GM12892 (cell line): ENCODE measurements around the gene GNPNAT1.
A peak's percentile ranks its signal among the peaks of the same experiment; 100 is the strongest.

Source experiments
- DNase-seq: peaks from one replicate; pipeline ENCODE4 v3.0.0; 2011; ENCODE audit not compliant: insufficient read length
- FAIRE-seq: peaks from 2 replicates; lab custom pipeline; 2011; peaks lifted over from hg19 to GRCh38; lab: Jason Lieb, UNC
- POLR2A ChIP-seq: IDR thresholded peaks from 2 replicates; pipeline ENCODE4 v1.6.1; 2011; ENCODE audit warnings: low read depth, low read length, control low read depth
- POLR2AphosphoS5 ChIP-seq: IDR thresholded peaks from 2 replicates; pipeline ENCODE4 v1.6.1; 2011; ENCODE audit warnings: low read depth, low read length, control low read depth
- TAF1 ChIP-seq: IDR thresholded peaks from 2 replicates; pipeline ENCODE4 v1.6.1; 2011; ENCODE audit warnings: low read depth, mild to moderate bottlenecking, control low read depth, low read length, borderline replicate concordance

GNPNAT1 gene

DNA sequence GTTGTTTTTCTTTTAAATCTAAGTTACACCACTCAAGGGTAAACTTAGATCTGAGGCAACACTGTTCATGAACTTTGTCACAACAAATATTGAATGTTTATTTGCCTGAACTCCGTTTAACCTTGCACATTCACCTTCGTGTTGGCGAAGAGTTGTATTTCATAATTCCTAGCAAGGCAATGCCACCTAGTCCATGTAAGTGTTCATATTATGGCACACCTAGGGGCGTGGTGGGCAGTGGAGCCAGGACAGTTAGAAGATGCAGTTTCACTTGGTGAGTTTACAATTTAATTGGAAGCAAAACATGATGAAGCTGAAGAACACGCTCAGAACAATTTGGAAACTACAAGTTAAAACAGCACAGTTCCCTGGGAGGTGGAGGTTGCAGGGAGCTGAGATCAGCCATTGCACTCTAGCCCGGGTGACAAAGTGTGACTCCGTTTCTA, 30.4 kb upstream of the GNPNAT1 start:
- TF ChIP-seq POLR2A (no peak), POLR2AphosphoS5 (no peak), TAF1 (no peak)
- no peak for FAIRE-seq

DNA sequence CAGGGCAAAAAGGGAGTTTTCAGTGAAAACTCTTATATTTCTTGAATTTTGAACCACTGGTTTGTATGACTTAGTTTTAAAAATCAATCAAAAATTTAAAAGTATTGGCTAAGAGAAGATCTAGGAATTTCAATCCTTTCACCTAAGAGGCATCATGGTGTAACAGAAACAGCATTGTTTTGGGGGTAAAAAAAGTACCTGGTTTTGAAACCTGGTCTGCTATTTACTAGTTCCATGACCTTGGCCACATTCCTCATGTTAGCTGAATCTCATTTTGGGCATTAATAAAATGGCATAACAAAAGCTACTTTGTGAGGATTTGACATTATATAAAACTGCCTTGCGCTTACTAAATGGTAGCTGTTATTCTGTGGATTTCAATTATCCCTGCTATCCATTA, 16.7 kb upstream of the GNPNAT1 start:
- TF ChIP-seq POLR2AphosphoS5 (no peak), POLR2A (no peak), TAF1 (no peak)
- FAIRE-seq (no peak), DNase-seq (no peak)

More for the DNA sequence above, 30.4 kb upstream of the GNPNAT1 start:
- DNase-seq: no peak

DNA sequence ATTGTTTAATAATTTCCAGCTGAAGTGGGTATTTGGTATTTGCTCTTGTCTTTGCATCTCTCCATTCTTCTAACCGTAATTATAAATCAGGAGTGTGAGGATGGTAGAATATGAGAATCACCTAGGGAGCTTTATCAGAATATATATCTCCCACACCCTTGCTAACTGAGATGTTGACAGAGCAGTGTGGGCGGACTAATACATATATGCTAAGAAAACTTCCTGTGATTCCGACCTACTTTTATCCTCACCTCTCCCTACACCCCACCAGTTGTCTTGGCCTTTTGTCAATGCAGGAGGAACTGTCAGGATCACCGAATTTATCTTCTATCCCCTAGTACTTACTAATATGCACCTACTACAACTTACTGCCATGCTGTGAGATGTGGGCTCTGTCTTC, 14.7 kb upstream of the GNPNAT1 start:
- FAIRE-seq (no peak), DNase-seq (no peak)
- TF ChIP-seq TAF1 (no peak), POLR2AphosphoS5 (no peak), POLR2A (no peak)

DNA sequence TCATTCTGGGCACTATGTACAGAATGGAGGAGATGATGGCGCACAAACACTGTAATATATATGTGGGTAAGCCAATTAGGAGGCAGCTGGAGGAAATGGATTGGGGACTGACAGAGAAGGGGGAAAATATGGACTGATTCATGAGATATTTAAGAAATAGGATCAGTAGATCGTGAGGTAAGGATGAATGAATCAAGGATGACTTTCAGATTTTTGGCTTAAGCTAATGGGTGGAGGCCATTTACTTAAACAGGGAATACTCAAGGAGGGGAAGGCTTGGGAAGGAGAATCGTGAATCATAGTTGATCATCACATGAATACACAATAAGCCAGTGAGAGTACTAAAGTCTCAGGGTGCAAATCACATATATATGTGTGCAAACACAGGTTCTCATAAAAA, 11.2 kb upstream of the GNPNAT1 start:
- TF ChIP-seq TAF1: no peak
- TF ChIP-seq POLR2A: no peak
- TF ChIP-seq POLR2AphosphoS5: no peak
- DNase-seq: no peak
- no peak for FAIRE-seq

DNA sequence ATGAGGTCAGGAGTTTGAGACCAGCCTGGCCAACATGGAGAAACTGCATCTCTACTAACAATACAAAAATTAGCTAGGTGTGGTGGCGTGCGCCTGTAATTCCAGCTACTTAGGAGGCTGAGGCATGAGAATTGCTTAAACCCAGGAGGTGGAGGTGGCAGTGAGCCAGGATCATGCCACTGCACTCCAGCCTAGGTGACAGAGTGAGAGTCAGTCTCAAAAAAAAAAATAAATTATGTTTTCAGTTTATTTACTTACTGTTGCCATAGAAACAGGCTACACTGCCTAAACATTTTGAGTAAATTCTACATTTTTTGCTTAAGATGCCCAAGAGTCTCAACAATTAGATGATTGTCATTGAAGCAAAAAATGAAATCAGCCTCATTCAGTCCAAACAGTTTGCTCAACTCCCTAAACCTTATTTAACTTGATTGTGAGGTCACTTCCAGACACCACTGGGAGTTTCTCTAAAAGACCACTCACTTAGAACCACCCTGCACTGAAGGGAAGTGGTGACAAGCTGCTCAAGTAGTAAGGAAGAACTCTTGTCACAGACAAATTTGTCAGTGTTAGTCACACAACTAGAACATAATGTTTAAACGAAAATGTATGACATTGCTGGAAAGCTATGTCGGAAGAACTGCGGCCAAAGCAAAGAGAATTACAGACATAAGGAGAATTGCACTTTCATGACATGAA, 9.8 kb upstream of the GNPNAT1 start:
- TF ChIP-seq POLR2AphosphoS5 (no peak), TAF1 (no peak), POLR2A (no peak)
- no peak for DNase-seq
- no peak for FAIRE-seq

DNA sequence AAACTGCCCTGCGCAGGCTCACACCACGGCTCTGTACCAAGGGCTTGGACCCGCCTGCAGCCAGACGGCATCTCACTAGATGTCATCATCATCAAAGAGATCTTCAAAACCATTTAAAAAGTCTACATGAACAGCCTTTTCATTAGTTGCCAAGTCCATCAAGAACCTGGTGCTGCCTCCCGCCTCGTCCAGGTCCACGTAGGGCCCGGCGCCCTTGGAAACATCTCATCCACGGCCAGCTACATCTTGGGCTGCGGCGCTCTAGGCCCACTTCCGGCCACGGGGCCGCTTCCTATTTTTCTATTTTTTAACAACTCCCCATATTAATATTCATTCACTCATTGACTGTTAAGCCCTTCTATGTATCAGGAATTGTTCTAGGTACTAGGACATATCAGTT, 7.4 kb upstream of the GNPNAT1 start:
- FAIRE-seq: no peak

DNA sequence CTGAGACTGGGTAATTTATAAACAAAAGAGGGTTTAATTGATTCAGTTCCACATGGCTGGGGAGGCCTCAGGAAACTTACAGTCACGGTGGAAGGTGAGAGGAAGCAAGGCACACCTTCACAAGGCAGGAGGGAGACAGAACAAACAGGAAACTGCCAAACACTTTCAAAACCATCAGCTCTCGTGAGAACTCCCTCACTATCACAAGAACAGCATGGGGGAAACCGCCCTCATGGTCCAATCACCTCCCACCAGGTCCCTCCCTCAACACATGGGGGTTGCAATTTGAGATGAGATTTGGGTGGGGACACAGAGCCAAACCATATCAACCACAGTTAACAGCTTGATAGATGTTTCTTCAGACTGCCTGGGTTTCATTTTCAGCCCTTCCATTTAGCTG, 6.2 kb upstream of the GNPNAT1 start:
- no peak for FAIRE-seq
- DNase-seq: no peak
- no peak for TF ChIP-seq POLR2AphosphoS5
- TF ChIP-seq POLR2A: no peak
- no peak for TF ChIP-seq TAF1

More for the DNA sequence above, 7.4 kb upstream of the GNPNAT1 start:
- TF ChIP-seq POLR2AphosphoS5 (no peak), POLR2A (no peak), TAF1 (no peak)
- DNase-seq: no peak

DNA sequence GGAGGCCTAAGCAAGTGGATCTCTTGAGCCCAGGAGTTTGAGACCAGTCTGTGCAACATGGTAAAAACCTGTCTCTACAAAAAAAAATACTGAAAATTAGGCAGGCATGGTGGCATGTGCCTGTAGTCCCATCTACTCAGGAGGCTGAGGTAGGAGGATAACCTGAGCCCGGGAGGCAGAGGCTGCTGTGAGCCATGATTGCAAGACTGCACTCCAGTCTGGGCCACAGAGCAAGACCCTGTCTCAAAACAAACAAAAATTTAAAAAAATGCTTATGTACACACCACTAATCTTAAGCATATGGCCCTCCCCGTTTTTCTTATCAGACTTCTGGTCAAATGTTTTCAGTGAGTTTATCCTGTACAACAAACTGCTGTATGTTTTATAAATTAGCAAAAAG, 1.7 kb upstream of the GNPNAT1 start:
- FAIRE-seq: no peak
- no peak for DNase-seq

DNA sequence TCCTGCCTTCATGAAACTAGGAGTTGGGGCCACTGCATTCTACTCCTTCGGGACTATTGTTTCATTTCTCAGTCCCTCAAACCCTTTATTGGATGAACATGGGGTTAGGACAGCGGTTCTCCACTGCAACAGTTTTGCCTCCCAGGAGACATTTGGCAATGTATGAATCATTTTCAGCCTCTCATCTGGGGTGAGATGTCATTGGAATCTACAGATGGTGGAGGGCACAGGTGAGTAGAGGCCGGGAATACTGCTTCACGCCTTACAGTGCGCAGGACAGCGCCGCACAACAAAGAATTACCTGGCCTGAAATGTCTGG, 649 bp upstream of the GNPNAT1 start:
- TF ChIP-seq POLR2AphosphoS5: no peak
- no peak for DNase-seq
- FAIRE-seq: no peak

More for the DNA sequence above, 1.7 kb upstream of the GNPNAT1 start:
- no peak for TF ChIP-seq POLR2AphosphoS5
- TF ChIP-seq TAF1: no peak
- TF ChIP-seq POLR2A: no peak

DNA sequence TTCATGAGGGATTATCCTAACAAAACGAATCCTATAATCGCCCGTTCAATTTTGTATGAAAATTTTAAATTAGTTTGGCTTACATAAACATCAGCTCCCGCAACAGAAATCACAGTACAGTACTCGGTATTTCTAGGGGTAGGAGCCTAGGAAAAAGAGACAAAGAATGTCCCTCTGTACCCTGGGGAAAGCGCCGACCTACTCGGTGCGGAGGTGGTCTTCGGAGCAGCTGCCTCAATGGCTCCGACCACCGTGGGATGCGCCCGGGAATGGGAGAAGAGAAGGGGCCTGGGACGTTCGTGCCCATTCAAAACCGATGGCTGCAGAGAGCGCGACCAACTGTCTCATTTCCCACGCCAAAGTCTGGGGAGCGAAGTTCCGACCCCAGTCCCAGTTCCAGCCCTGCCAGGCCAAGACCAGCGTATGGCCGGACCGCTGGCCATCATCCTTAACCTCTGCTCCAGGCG, 618 bp downstream of the GNPNAT1 start:
- FAIRE-seq (peak; percentile 40), DNase-seq (no peak)

DNA sequence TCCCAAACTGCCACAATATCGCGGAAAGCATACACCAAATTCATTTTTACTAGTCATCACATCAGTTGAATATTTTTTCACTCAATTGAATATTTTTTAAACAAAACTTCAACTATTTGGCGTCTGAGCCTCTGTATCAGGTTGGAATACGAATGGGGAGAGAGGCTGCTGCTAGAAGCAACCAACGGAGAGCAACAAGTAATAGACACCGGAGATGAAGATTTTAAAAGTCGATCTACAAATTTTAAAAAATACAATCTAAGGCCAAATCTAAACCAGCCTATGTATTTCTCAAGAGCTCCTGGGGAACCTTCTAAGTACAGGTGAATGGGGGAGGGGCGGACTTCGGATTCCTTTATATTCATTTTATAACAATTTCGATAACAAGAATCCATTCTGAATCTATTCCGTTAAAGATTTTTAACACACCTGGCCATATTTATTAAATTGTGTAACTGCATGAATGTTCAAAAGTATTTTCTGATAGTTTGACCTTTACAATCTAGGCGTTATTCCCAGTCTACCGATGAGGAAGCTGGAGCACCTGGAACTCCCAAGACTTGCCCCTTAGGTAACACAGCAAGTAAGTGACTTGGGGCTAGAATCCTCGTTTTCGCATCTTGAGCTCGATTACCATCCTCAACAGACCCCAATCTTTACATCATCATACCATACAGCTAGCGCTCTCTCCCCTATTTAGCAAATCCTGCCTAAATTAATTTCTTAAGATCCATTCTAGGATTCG, 1.2 kb downstream of the GNPNAT1 start:
- TF ChIP-seq POLR2A: no peak
- no peak for TF ChIP-seq TAF1
- no peak for TF ChIP-seq POLR2AphosphoS5
- no peak for DNase-seq

More for the DNA sequence above, 618 bp downstream of the GNPNAT1 start:
- TF ChIP-seq POLR2AphosphoS5: no peak
- no peak for TF ChIP-seq POLR2A

DNA sequence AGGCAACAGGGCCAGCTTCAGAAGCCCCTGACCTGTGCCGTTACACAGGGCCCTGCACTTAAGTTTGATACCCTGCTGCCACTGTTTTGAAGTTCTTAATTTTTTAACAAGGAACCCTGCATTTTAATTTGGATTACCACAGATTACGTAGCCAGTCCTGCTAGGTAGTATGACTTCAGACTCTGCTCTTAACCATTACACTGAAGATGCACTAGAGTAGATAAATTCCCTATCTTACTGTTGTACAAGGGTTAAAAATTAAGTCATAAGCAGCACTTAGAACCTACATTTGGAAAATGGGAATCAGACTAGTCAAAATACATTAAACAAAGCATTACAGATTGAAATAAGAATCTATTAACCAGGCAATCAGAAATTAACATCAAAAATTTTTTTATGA, 2.3 kb downstream of the GNPNAT1 start:
- no peak for TF ChIP-seq TAF1
- TF ChIP-seq POLR2A: no peak
- no peak for TF ChIP-seq POLR2AphosphoS5
- no peak for DNase-seq
- FAIRE-seq: no peak

More for the DNA sequence above, 1.2 kb downstream of the GNPNAT1 start:
- no peak for FAIRE-seq

DNA sequence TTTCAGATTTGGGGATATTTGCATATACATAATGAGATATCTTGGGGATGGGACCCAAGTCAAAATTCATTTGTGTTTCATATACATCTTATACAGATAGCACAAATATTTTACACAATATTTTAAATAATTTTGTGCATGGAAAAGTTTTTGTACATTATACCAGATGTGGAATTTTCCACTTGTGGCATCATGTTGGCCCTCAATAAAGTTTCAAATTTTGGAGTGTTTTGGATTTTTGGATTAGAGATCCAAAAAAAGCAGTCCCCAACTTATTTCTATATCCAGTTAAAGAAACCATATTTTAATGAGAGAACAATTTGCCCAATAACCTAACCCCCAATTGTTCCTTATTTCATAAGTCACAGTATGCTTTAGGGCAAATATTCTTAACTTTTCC, 4.5 kb downstream of the GNPNAT1 start:
- no peak for TF ChIP-seq TAF1
- TF ChIP-seq POLR2AphosphoS5: no peak
- no peak for TF ChIP-seq POLR2A
- no peak for FAIRE-seq
- DNase-seq: no peak
